ENCODE measurements around the gene GPR176. TPM values are rescaled to one million over a fixed set of nuclear protein-coding genes. Genes with fewer than 3 reads are reported as not detected.

GPR176 gene
- total and polyA plus RNA-seq, 2 donors from 2014 or later: 2.9 to 7.6 TPM

- Histone ChIP-seq H3K27me3 (ENCODE audit: control insufficient read depth, insufficient read depth, low read length) (no peaks in the 10 kb centered on the region), H3K9ac (ENCODE audit: low read length in 3 of 3) (no peak overlapping the region), H3K4me1 (ENCODE audit: control insufficient read depth in 2 of 3, insufficient read depth in 2 of 3, low read depth in 1 of 3, low read length in 3 of 3) (no peaks in the 10 kb centered on the region), H3K9me3 (ENCODE audit: control insufficient read depth in 2 of 3, insufficient read depth in 1 of 3, low read length in 3 of 3) (no peaks in the 10 kb centered on the region), H3K36me3 (ENCODE audit: control insufficient read depth in 2 of 3, insufficient read depth in 3 of 3, low read length in 3 of 3) (no peaks in the 10 kb centered on the region), H3K27ac (ENCODE audit: low read depth in 2 of 2, low read length in 2 of 2) (no peak overlapping the region), H3K4me3 (ENCODE audit: low read length in 3 of 3) (no peak overlapping the region)
- DNase-seq: no peak
- no peak for TF ChIP-seq CTCF (IDR thresholded peaks at IDR 0.05; ENCODE audit: borderline replicate concordance, extremely low read depth, insufficient read depth)
- intact Hi-C loops (cut with DNase I): no loop called here
- FAIRE-seq: no peak
Observed at GRCh38 chr15:39884351-39884750, 35.7 kb downstream of the GPR176 start.

GRCh38 chr15:39882602-39883001 lies 37.5 kb downstream of the GPR176 start:
- no peaks in the 10 kb centered on the region for H3K9me3 ChIP-seq (ENCODE audit: control insufficient read depth in 2 of 3, insufficient read depth in 1 of 3, low read length in 3 of 3)
- H3K27ac ChIP-seq (ENCODE audit: low read depth in 2 of 2, low read length in 2 of 2): no peak overlapping the region
- no peaks in the 10 kb centered on the region for H3K36me3 ChIP-seq (ENCODE audit: control insufficient read depth in 2 of 3, insufficient read depth in 3 of 3, low read length in 3 of 3)
- no peak for TF ChIP-seq CTCF (IDR thresholded peaks at IDR 0.05; ENCODE audit: borderline replicate concordance, extremely low read depth, insufficient read depth)
- H3K9ac ChIP-seq (ENCODE audit: low read length in 3 of 3): no peak overlapping the region
- DNase-seq (no peak), FAIRE-seq (no peak)
- H3K27me3 ChIP-seq (ENCODE audit: control insufficient read depth, insufficient read depth, low read length): no peaks in the 10 kb centered on the region
- H3K4me3 ChIP-seq (ENCODE audit: low read length in 3 of 3): no peak overlapping the region
- intact Hi-C loops (cut with DNase I): no loop called here
- no peaks in the 10 kb centered on the region for H3K4me1 ChIP-seq (ENCODE audit: control insufficient read depth in 2 of 3, insufficient read depth in 2 of 3, low read depth in 1 of 3, low read length in 3 of 3)

DNA sequence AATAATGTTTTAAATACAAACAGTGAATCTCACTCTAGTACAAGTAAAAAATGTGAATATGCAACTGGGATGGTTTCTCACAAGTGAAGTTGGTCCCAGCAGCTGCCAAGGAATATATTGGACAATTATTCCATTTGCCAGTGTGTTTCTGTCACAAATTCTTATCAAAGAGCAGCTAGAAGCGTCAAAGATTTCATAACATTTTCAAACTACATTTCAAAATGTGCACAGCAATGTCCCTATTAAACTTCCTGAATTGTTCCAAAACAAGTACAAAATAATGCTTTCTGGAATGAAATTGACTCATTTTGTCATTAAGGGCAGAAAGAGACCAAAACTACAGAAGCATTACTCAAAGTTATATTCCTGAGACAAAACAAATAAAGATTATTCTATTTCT lies 38.3 kb downstream of the GPR176 start:
- H3K9ac ChIP-seq (ENCODE audit: low read length in 3 of 3): no peak overlapping the region

More for the DNA sequence above, 38.3 kb downstream of the GPR176 start:
- H3K36me3 ChIP-seq (ENCODE audit: control insufficient read depth in 2 of 3, insufficient read depth in 3 of 3, low read length in 3 of 3): no peaks in the 10 kb centered on the region
- DNase-seq (no peak), FAIRE-seq (no peak)
- no peaks in the 10 kb centered on the region for H3K27me3 ChIP-seq (ENCODE audit: control insufficient read depth, insufficient read depth, low read length)
- TF ChIP-seq CTCF (IDR thresholded peaks at IDR 0.05; ENCODE audit: borderline replicate concordance, extremely low read depth, insufficient read depth): no peak
- H3K27ac ChIP-seq (ENCODE audit: low read depth in 2 of 2, low read length in 2 of 2): no peak overlapping the region
- no peaks in the 10 kb centered on the region for H3K4me1 ChIP-seq (ENCODE audit: control insufficient read depth in 2 of 3, insufficient read depth in 2 of 3, low read depth in 1 of 3, low read length in 3 of 3)
- intact Hi-C loops (cut with DNase I): no loop called here
- no peaks in the 10 kb centered on the region for H3K9me3 ChIP-seq (ENCODE audit: control insufficient read depth in 2 of 3, insufficient read depth in 1 of 3, low read length in 3 of 3)
- H3K4me3 ChIP-seq (ENCODE audit: low read length in 3 of 3): no peak overlapping the region

Data from kidney (tissue), 14 donors.